ENCODE results near the gene PM20D1.
"Not testable (repeated sequence)": the region's sequence is repeated elsewhere in the genome, so short reads cannot be mapped to it uniquely, and the experiment has no call there.

The PM20D1 gene

GRCh38 chr1:205840146-205840923 is 9.6 kb downstream of the PM20D1 start:
- DNase-seq, result no peak

- DNase-seq, result no peak
Measured at GRCh38 chr1:205837382-205837970, 12.5 kb downstream of the PM20D1 start.

GRCh38 chr1:205834751-205835150 is 15.2 kb downstream of the PM20D1 start:
- DNase-seq, result no peak

GRCh38 chr1:205832326-205832751 is 17.6 kb downstream of the PM20D1 start:
- no peak for DNase-seq

GRCh38 chr1:205827623-205828022 is 22.3 kb downstream of the PM20D1 start:
- DNase-seq, result no peak

GRCh38 chr1:205826995-205827394 is 22.9 kb downstream of the PM20D1 start:
- no peak for DNase-seq

- DNase-seq, result no peak
Measured at GRCh38 chr1:205826016-205826806, 23.7 kb downstream of the PM20D1 start.

GRCh38 chr1:205824180-205824579 is 25.8 kb downstream of the PM20D1 start:
- no peak for DNase-seq

- DNase-seq, result not testable (repeated sequence)
Measured at GRCh38 chr1:205823260-205823659, 26.7 kb downstream of the PM20D1 start.

- no peak for DNase-seq
Measured at GRCh38 chr1:205822397-205822796, 27.5 kb downstream of the PM20D1 start.

- no peak for DNase-seq
Measured at GRCh38 chr1:205817988-205818387, 31.9 kb downstream of the PM20D1 start.

GRCh38 chr1:205817364-205817763 is 32.6 kb downstream of the PM20D1 start:
- no peak for DNase-seq

- no peak for DNase-seq
Measured at GRCh38 chr1:205813755-205814058, 36.2 kb downstream of the PM20D1 start.

- DNase-seq, result peak; percentile 91
Measured at GRCh38 chr1:205812878-205813754, 36.8 kb downstream of the PM20D1 start, which contains the start of gene SLC41A1. Gene SLC41A1, minus strand, starts transcription at chr1:205813198. Its CDS starts 2,757 bp downstream, at chr1:205810441.

GRCh38 chr1:205812271-205812877 is 37.6 kb downstream of the PM20D1 start:
- peak; percentile 15 for DNase-seq

- peak; percentile 88 for DNase-seq
Measured at GRCh38 chr1:205811660-205812059, 38.3 kb downstream of the PM20D1 start.

- peak; percentile 62 for DNase-seq
Measured at GRCh38 chr1:205810448-205811157, 39.3 kb downstream of the PM20D1 start.

- no peak for DNase-seq
Measured at GRCh38 chr1:205809942-205810345, 40.0 kb downstream of the PM20D1 start.

- peak; percentile 12 for DNase-seq
Measured at GRCh38 chr1:205809469-205809868, 40.5 kb downstream of the PM20D1 start.

- DNase-seq, result peak; percentile 10
Measured at GRCh38 chr1:205805082-205805711, 44.7 kb downstream of the PM20D1 start.

- no peak for DNase-seq
Measured at GRCh38 chr1:205804605-205805004, 45.3 kb downstream of the PM20D1 start.
